Lung (tissue), 12 donors: ENCODE results near the gene OR8S1. TPM values are rescaled to one million over a fixed set of nuclear protein-coding genes. Genes with fewer than 3 reads are reported as not detected.
A peak's percentile ranks its signal among the peaks of the same experiment; 100 is the strongest.

ENCODE experiments used
- ATAC-seq: fragments of 200-7000 bp; cut with Tn5 transposase; one replicate; pipeline ENCODE4 v1.9.1; 2020; ENCODE audit warnings: moderate number of reproducible peaks; ENCODE audit not compliant: insufficient read depth, low FRiP score
- DNase-seq, 3 donors: peaks; one replicate each; pipeline ENCODE4 v3.0.0-alpha.2; 2013 to 2017
- H3K27ac ChIP-seq, 2 donors: one replicate each; pipeline ENCODE4 v1.5.1; 2013; ENCODE audit warnings: mild to moderate bottlenecking in 2 of 2, moderate library complexity in 2 of 2, control low read depth in 1 of 2, inconsistent platforms in 1 of 2, low read depth in 1 of 2, low read length in 1 of 2
- H3K27me3 ChIP-seq, 3 donors: one replicate each; pipeline ENCODE4 v1.5.1; 2013; ENCODE audit warnings: low read length in 2 of 3; ENCODE audit not compliant: control insufficient read depth in 3 of 3, insufficient read depth in 3 of 3
- H3K36me3 ChIP-seq, 4 donors: one replicate each; pipeline ENCODE4 v1.5.1; 2013; ENCODE audit warnings: low read length in 4 of 4, mild to moderate bottlenecking in 1 of 4, moderate library complexity in 1 of 4; ENCODE audit not compliant: control insufficient read depth in 4 of 4, insufficient read depth in 4 of 4
- H3K4me1 ChIP-seq, 5 donors: one replicate each; pipeline ENCODE4 v1.5.1; 2013; ENCODE audit warnings: low read length in 5 of 5, mild to moderate bottlenecking in 2 of 5, moderate library complexity in 1 of 5; ENCODE audit not compliant: control insufficient read depth in 5 of 5, insufficient read depth in 5 of 5
- H3K4me3 ChIP-seq: one replicate; pipeline ENCODE4 v1.5.1; 2013; ENCODE audit warnings: mild to moderate bottlenecking, control low read depth, moderate library complexity
- H3K9ac ChIP-seq, 2 donors: one replicate each; pipeline ENCODE4 v1.5.1; 2013; ENCODE audit warnings: low read length in 2 of 2, control low read depth in 1 of 2; ENCODE audit not compliant: insufficient read depth in 1 of 2
- H3K9me3 ChIP-seq, 4 donors: one replicate each; pipeline ENCODE4 v1.5.1; 2013; ENCODE audit warnings: low read length in 3 of 4, mild to moderate bottlenecking in 1 of 4, moderate library complexity in 1 of 4; ENCODE audit not compliant: control insufficient read depth in 4 of 4, insufficient read depth in 3 of 4
- WGBS, 2 donors: extraction: QIAGEN DNeasy Blood & Tissue Kit; methylation state at CpG; one replicate each; pipeline ENCODE4 v1.1.7; 2013; 5-methylcytosine and 5-hydroxymethylcytosine counted together
- polyA plus RNA-seq, 2 donors: library from polyadenylated mRNA; stranded (reverse); fragments of 200-250 nt; gene quantifications; one replicate each; pipeline ENCODE4 v1.2.1, GENCODE V29; 2013
- total RNA-seq, 2 donors: library from RNA; depleted of rRNA in 1 of 2; stranded (reverse); fragments of >200 nt in 1 of 2; gene quantifications; one replicate each; pipeline ENCODE4 v1.2.1, GENCODE V29; 2014 to 2021
- TF ChIP-seq, protein P1 (sequence below): IDR thresholded peaks from 2 replicates; pipeline ENCODE4 v1.5.1; 2012; ENCODE audit warnings: mild to moderate bottlenecking; ENCODE audit errors: control extremely low read depth, extremely low read depth
- donor health status: control.
- donor health status: control.
- donor health status: Bipolar disorder and iron deficiency.
- donor health status: healthy.
- donor health status: DM: yes; HTN: yes; CAD: no.

The OR8S1 gene
- total and polyA plus RNA-seq, 4 donors: not detected

DNA sequence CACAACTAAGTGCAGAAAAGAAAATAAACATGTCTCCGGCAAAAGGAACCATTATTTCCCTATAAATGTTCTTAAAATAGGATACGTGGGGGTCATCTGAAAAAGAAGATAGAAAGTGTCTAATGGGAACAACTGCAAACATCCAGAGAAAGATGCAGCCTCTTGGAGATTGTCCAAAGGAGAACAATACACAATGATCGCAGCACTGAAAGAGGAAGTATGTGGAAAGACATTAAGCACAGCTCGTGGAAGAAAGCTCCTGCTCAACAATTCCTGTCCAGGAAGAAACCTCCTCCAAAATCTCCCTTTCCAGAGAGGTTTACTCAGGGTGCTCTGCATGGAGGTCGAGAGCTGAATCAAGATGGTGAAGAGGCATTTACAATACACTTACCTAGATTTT lies 46.9 kb downstream of the OR8S1 start:
- H3K4me3 ChIP-seq: no peak overlapping the region
- no peak overlapping the region for H3K9ac ChIP-seq
- TF ChIP-seq, protein P1, sequence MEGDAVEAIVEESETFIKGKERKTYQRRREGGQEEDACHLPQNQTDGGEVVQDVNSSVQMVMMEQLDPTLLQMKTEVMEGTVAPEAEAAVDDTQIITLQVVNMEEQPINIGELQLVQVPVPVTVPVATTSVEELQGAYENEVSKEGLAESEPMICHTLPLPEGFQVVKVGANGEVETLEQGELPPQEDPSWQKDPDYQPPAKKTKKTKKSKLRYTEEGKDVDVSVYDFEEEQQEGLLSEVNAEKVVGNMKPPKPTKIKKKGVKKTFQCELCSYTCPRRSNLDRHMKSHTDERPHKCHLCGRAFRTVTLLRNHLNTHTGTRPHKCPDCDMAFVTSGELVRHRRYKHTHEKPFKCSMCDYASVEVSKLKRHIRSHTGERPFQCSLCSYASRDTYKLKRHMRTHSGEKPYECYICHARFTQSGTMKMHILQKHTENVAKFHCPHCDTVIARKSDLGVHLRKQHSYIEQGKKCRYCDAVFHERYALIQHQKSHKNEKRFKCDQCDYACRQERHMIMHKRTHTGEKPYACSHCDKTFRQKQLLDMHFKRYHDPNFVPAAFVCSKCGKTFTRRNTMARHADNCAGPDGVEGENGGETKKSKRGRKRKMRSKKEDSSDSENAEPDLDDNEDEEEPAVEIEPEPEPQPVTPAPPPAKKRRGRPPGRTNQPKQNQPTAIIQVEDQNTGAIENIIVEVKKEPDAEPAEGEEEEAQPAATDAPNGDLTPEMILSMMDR: no peak
- ATAC-seq (no peak), DNase-seq (peak in 1 of 3 donors; percentile 3)
- H3K9me3 ChIP-seq: peaks cover 0 to 1% (median 0%) of the 10 kb centered on the region in 4 donors
- no peak overlapping the region for H3K27ac ChIP-seq
- no peaks in the 10 kb centered on the region for H3K4me1 ChIP-seq
- 14 to 27% methylated on average over 5 of the region's 5 CpGs for WGBS, 2 donors
- no peaks in the 10 kb centered on the region for H3K27me3 ChIP-seq
- H3K36me3 ChIP-seq: no peaks in the 10 kb centered on the region

Other genes starting within 250 kb of the OR8S1 start
- gene ZNF641, start 174.7 kb upstream of the OR8S1 start, total RNA-seq: 10 to 100 TPM; 23.1 to 26.8 TPM
- gene ZNF641, start 174.7 kb upstream of the OR8S1 start, polyA plus RNA-seq: 10 to 100 TPM in 1 of 2 donors, 1 to 10 TPM in 1; 6.9 to 11.5 TPM
- gene ANP32D, start 53.1 kb upstream of the OR8S1 start, total RNA-seq: under 1 TPM in 1 of 2 donors, not detected in 1; 0.37 TPM
- gene ANP32D, start 53.1 kb upstream of the OR8S1 start, polyA plus RNA-seq: under 1 TPM in 1 of 2 donors, not detected in 1; 0.16 TPM
- gene C12orf54, start 43.1 kb upstream of the OR8S1 start, total RNA-seq: 1 to 10 TPM in 1 of 2 donors, under 1 TPM in 1; 0.52 to 1.5 TPM
- gene C12orf54, start 43.1 kb upstream of the OR8S1 start, polyA plus RNA-seq: under 1 TPM; 0.21 to 0.22 TPM
- gene LALBA, start 44.4 kb downstream of the OR8S1 start, total RNA-seq: not detected
- gene LALBA, start 44.4 kb downstream of the OR8S1 start, polyA plus RNA-seq: not detected
- 10 to 100 TPM; 35.1 to 45.1 TPM for gene KANSL2, start 156.6 kb downstream of the OR8S1 start, total RNA-seq
- gene KANSL2, start 156.6 kb downstream of the OR8S1 start, polyA plus RNA-seq: 10 to 100 TPM; 25.8 to 31.0 TPM
- 10 to 100 TPM; 25.2 to 41.1 TPM for gene CCNT1, start 191.1 kb downstream of the OR8S1 start, total RNA-seq
- gene CCNT1, start 191.1 kb downstream of the OR8S1 start, polyA plus RNA-seq: 1 to 10 TPM; 4.8 to 7.1 TPM